Osteocyte (in vitro differentiated cells): Measurements from ENCODE around the gene CBFB. TPM values are rescaled to one million over a fixed set of nuclear protein-coding genes. Genes with fewer than 3 reads are reported as not detected.
"Not testable (repeated sequence)": the region's sequence is repeated elsewhere in the genome, so short reads cannot be mapped to it uniquely, and the experiment has no call there.

Source experiments
- DNase-seq: peaks from one replicate; pipeline ENCODE4 v3.0.0; 2021; ENCODE audit warnings: mixed read lengths; ENCODE audit not compliant: unreplicated experiment; ENCODE audit errors: extremely low spot score
- H3K27ac Mint-ChIP-seq: one replicate; pipeline ENCODE4 v1.8.0; 2021; ENCODE audit warnings: mild to moderate bottlenecking, mixed read lengths; ENCODE audit not compliant: unreplicated experiment
- H3K27me3 Mint-ChIP-seq: one replicate; pipeline ENCODE4 v1.8.0; 2021; ENCODE audit warnings: mixed read lengths; ENCODE audit not compliant: unreplicated experiment
- H3K36me3 Mint-ChIP-seq: one replicate; pipeline ENCODE4 v1.8.0; 2021; ENCODE audit warnings: mixed read lengths; ENCODE audit not compliant: unreplicated experiment
- H3K4me1 Mint-ChIP-seq: one replicate; pipeline ENCODE4 v1.8.0; 2021; ENCODE audit warnings: mixed read lengths; ENCODE audit not compliant: unreplicated experiment
- H3K4me3 Mint-ChIP-seq: one replicate; pipeline ENCODE4 v1.8.0; 2021; ENCODE audit warnings: mild to moderate bottlenecking, moderate library complexity, mixed read lengths; ENCODE audit not compliant: unreplicated experiment
- H3K9me3 Mint-ChIP-seq: one replicate; pipeline ENCODE4 v1.8.0; 2021; ENCODE audit warnings: mixed read lengths; ENCODE audit not compliant: unreplicated experiment
- CTCF ChIP-seq: fragments of 200-600 bp; sonication (generic); IDR thresholded peaks from 2 replicates; pipeline ENCODE4 v1.5.0; 2021; ENCODE audit warnings: antibody characterized with exemption, mild to moderate bottlenecking, moderate library complexity
- total RNA-seq: library from RNA; stranded (reverse); gene quantifications from 2 replicates; pipeline ENCODE4 v1.2.1, GENCODE V29; 2021

CBFB gene
- total RNA-seq, 1 donor from 2014 or later: 75.2 TPM

GRCh38 chr16:67116388-67117311 is 87.7 kb downstream of the CBFB start:
- H3K9me3 Mint-ChIP-seq: no peaks in the 10 kb centered on the region
- no peak for TF ChIP-seq CTCF
- no peak for DNase-seq
- peaks cover 5% of the 10 kb centered on the region for H3K4me1 Mint-ChIP-seq
- no peak overlapping the region for H3K27ac Mint-ChIP-seq
- no peaks in the 10 kb centered on the region for H3K27me3 Mint-ChIP-seq
- no peak overlapping the region for H3K4me3 Mint-ChIP-seq
- peaks cover 11% of the 10 kb centered on the region for H3K36me3 Mint-ChIP-seq

GRCh38 chr16:67117716-67118115 is 88.8 kb downstream of the CBFB start:
- peaks cover 2% of the 10 kb centered on the region for H3K4me1 Mint-ChIP-seq
- H3K27ac Mint-ChIP-seq: no peak overlapping the region
- no peaks in the 10 kb centered on the region for H3K9me3 Mint-ChIP-seq

GRCh38 chr16:67120025-67120424 is 91.1 kb downstream of the CBFB start:
- no peak overlapping the region for H3K4me3 Mint-ChIP-seq
- no peaks in the 10 kb centered on the region for H3K27me3 Mint-ChIP-seq
- H3K4me1 Mint-ChIP-seq: no peaks in the 10 kb centered on the region
- H3K36me3 Mint-ChIP-seq: peaks cover 14% of the 10 kb centered on the region
- no peak overlapping the region for H3K27ac Mint-ChIP-seq
- DNase-seq: no peak
- TF ChIP-seq CTCF: no peak
- H3K9me3 Mint-ChIP-seq: no peaks in the 10 kb centered on the region

More at GRCh38 chr16:67117716-67118115, 88.8 kb downstream of the CBFB start:
- DNase-seq: no peak
- no peak overlapping the region for H3K4me3 Mint-ChIP-seq
- peaks cover 9% of the 10 kb centered on the region for H3K36me3 Mint-ChIP-seq
- TF ChIP-seq CTCF: no peak
- no peaks in the 10 kb centered on the region for H3K27me3 Mint-ChIP-seq

GRCh38 chr16:67122799-67123198 is 93.8 kb downstream of the CBFB start:
- not testable (repeated sequence) for H3K27ac Mint-ChIP-seq, H3K4me1 Mint-ChIP-seq, DNase-seq, H3K27me3 Mint-ChIP-seq, H3K9me3 Mint-ChIP-seq, H3K4me3 Mint-ChIP-seq
- peaks cover 21% of the 10 kb centered on the region for H3K36me3 Mint-ChIP-seq

- Mint-ChIP-seq H3K4me1 (no peaks in the 10 kb centered on the region), H3K27ac (no peak overlapping the region), H3K4me3 (no peak overlapping the region), H3K36me3 (peaks cover 32% of the 10 kb centered on the region), H3K27me3 (no peaks in the 10 kb centered on the region), H3K9me3 (no peaks in the 10 kb centered on the region)
- no peak for TF ChIP-seq CTCF
- no peak for DNase-seq
These were observed 99.5 kb downstream of the CBFB start for GRCh38 chr16:67128417-67128816.
